GM19452 (cell line): ENCODE measurements around the gene DEPDC1B.
"Not testable (repeated sequence)": the region's sequence is repeated elsewhere in the genome, so short reads cannot be mapped to it uniquely, and the experiment has no call there.

Experiments used
- ATAC-seq: cut with Tn5 transposase; IDR thresholded peaks from one replicate; pipeline ENCODE4 v1.9.1; 2021; ENCODE audit not compliant: unreplicated experiment

The DEPDC1B gene

GRCh38 chr5:60649288-60649917, 50.6 kb downstream of the DEPDC1B start:
- no peak for ATAC-seq

DNA sequence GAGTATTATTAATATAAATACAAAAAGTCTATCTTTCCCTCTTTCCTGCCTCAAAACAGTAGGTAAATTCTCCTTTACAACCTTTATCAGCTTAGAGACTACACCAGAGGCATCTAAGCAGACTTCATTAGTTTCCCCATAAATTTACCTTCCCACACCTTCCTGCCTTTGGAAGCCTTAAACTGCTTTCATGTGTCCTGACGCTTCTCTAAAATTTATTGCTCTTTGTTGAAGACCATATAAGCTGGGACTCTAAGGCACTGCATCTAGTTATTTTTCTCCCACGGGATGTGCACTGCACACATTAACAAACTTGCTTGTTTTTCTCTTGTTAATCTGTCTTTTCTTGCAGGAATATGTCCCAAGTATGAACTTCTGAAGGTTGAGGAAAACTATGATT, 51.8 kb downstream of the DEPDC1B start:
- no peak for ATAC-seq

DNA sequence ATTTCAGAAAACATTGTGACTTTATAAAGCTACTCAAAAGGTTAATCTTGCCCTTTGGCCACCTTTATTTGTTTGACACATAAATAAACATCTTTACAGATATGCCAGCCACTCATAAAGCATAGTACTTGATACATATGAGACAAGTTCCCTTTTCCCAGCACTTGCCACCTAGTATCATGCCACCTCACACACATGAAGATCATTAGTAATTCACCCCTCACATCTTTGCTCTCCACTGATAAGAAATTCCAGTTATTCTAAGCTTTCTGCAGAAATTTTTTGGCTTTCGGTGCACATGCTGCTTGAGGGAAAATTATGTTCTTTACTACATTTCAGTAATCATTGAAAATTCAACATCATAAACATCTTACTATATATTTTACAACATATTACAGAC, 59.1 kb downstream of the DEPDC1B start:
- ATAC-seq: no peak

- no peak for ATAC-seq
These were observed 60.4 kb downstream of the DEPDC1B start for GRCh38 chr5:60639544-60639943.

DNA sequence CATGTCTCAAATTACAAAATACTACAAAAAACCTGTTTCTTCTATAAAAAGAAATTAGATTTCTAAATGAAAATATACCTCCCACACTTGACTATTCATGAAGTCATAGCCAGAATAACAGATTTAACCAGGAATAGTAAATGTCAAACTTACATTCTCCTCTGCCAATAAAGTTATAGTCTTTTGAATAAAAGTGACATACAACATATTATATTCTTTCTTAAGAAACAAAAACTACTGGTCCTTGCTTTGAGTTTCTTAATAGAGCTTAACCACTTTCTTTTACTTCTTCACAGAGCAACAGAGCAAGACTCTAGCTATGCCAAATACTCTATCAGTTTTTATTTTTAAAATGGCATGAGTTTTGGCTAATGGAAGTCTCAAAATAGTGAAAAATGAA, 61.7 kb downstream of the DEPDC1B start:
- no peak for ATAC-seq

DNA sequence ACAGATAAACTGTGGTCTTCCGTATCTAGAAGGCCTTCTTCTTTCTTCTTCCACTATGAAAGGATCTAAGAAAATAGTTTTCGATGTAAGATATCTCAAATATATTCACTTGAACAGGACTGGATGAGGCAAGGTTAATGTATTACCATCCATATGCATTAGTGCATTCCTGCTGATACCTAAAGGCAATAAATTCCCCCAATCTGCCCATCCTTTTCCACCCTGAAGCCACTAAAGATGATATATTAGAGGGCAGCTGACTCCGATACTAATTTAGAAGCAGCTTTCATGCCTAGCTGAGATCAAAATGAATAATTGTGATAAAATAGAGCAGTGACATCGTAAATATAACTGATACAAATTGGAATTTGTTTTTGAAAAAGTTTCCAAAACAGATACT, 63.3 kb downstream of the DEPDC1B start:
- ATAC-seq: no peak

GRCh38 chr5:60636001-60636400, 64.0 kb downstream of the DEPDC1B start:
- ATAC-seq: no peak

GRCh38 chr5:60634051-60634450, 65.9 kb downstream of the DEPDC1B start:
- no peak for ATAC-seq

DNA sequence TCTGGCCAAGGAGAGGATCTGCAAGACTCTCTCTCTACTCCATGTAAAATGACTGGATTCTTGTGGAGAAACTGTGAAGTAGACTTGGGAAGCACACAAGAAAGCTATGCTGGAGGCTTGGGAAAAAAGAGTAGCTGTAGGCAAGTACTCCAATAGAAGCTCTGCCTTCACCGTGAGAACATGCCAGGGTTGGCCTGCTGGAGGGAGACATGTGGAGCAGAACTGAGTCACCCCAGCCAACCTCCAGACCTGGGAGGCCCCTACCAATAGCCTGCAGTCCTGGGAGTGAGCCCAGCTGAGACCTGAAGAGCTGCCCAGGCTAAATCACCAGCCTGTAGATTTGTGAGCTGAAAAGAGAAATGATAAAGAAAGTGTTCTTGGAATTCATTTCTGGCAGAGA, 66.6 kb downstream of the DEPDC1B start:
- no peak for ATAC-seq

DNA sequence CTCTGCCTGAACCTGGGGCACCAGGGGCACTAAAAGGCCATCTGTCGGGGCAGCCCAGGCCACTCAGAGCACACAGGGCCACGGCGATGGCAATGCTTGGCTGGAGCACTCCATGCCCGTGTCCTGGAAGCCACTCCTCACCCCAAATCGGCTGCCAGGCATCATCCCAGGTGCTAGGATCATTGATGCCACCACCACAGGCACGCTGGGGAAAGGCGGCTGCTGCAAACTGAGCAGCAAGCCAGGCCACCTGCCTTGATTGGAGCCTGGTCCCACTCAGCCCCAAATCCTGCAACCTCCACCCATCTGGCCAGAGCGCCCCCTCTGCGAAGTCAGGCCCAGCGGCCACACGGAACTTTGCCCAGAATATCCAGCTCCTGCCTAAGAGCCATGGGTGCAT, 67.8 kb downstream of the DEPDC1B start:
- ATAC-seq: no peak

DNA sequence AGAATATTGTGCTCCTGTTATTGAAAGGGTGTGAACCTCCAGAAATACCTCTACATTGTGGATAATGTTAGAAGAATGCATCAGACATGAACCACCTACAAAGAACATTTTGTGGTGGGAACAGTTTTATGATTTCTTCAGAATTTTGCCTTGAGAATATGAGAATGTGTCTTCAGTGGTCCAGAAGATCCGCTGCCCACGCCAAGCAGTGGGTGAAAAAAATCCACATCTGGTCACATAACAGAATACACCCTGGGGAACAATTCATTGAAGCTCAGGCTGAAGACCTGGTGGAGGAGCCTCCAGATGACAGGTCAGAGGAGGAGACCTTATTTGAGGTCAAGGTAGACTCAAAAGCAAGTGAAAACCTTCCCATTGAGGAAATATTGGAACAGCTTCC, 69.1 kb downstream of the DEPDC1B start:
- ATAC-seq: no peak

GRCh38 chr5:60630179-60630578, 69.8 kb downstream of the DEPDC1B start:
- ATAC-seq: no peak

DNA sequence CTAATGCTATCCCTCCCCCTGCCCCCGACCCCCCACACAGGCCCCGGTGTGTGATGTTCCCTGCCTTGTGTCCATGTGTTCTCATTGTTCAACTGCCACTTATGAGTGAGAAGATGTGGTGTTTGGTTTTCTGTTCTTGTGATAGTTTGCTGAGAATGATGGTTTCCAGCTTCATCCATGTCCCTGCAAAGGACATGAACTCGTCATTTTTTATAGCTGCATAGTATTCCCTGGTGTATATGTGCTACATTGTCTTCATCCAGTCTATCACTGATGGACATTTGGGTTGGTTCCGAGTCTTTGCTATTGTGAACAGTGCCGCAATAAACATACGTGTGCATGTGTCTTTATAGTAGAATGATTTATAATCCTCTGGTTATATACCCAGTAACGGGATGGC, 75.1 kb downstream of the DEPDC1B start:
- not testable (repeated sequence) for ATAC-seq

GRCh38 chr5:60620752-60621151, 79.2 kb downstream of the DEPDC1B start:
- not testable (repeated sequence) for ATAC-seq

GRCh38 chr5:60613826-60614225, 86.1 kb downstream of the DEPDC1B start:
- no peak for ATAC-seq

- ATAC-seq: no peak
These were observed 88.7 kb downstream of the DEPDC1B start for GRCh38 chr5:60611099-60611740.

- ATAC-seq: no peak
These were observed 95.2 kb downstream of the DEPDC1B start for GRCh38 chr5:60604771-60605170.

- no peak for ATAC-seq
These were observed 101.5 kb downstream of the DEPDC1B start for GRCh38 chr5:60598424-60598823.

DNA sequence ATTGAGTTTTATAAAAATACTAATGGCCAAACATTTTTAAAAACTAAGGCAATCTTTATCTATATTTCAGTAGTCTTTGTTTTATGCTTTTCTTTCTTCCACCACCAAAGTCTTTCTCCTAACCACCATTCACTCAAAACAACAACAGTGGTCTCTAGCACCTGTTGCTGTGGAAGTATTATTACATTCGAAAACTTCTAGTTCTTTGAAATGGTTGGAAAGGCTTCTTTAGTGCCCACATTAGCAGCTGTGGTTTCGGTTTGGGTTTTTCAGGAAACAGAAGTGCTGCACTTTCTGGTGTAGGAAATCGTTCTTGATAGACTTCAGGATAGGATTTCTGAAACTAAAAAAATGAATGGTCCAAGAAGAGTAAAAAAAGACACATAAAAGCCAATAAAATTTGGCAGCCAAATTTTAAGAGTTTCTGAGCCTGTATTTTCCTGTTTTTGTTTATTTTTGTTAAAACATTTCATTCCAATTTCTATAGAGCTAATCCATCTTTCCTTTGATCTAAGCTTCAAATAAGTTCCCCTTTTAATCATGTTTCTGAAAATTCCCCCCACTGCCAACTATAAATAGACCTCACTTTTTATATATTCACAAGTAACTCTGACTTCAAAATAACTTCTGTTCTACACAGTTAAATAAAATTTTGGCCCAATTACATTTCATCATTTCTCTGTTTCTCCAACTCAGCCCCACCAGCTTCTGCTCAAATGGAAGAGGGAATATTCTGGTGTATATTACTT, 102.2 kb downstream of the DEPDC1B start:
- ATAC-seq: peak; percentile 73

GRCh38 chr5:60594715-60595477, 105.1 kb downstream of the DEPDC1B start:
- ATAC-seq: no peak

DNA sequence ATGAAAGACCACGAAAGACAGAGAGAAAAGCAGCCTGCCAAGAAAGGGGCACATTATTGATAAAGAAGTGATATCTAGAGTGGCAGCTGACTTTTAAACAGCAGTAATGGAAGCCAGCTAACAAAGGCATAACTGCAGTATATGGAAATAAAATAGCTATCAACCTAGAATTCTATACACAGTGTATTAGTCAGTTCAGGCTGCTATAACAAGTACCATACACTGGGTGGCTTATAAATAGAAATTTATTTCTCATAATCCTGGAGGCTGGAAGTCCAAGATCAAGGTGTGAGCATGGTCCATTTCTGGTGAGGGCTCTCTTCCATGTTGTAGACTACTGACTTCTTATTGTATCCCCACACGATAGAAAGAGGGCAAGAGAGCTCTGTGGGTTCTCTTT, 109.8 kb downstream of the DEPDC1B start:
- ATAC-seq: no peak

GRCh38 chr5:60587312-60587711, 112.7 kb downstream of the DEPDC1B start:
- ATAC-seq: not testable (repeated sequence)
